HTR-8/SVneo (cell line): ENCODE results near the gene CYTH1.
A peak's percentile ranks its signal among the peaks of the same experiment; 100 is the strongest.
"Not testable (repeated sequence)": the region's sequence is repeated elsewhere in the genome, so short reads cannot be mapped to it uniquely, and the experiment has no call there.

ENCODE experiments used
- DNase-seq: peaks from one replicate; pipeline ENCODE4 v3.0.0; 2011; ENCODE audit warnings: low spot score, mixed read lengths; ENCODE audit not compliant: insufficient read length
- FAIRE-seq: peaks from 2 replicates; lab custom pipeline; 2011; peaks lifted over from hg19 to GRCh38; lab: Jason Lieb, UNC

Gene CYTH1

DNA sequence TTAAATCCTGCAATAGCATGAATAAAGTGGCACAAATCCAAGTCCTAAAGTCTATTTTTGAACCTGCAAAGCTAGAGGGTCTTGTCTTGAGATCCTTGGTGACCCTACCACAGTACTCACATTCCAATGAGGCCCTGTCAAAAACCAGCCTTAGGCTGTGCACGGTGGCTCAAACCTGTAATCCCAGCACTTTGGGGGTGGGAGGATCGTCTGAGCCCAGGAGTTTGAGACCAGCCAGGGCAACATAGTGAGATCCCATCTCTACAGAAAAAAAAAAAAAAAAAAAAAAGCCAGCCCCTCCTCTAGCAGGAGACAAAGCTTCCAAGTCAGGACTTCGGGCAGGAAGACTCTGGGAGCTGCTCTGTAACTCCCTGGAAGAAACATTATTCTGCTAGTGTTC is 16.3 kb downstream of the CYTH1 start:
- DNase-seq (no peak), FAIRE-seq (no peak)

GRCh38 chr17:78764871-78765270 is 17.2 kb downstream of the CYTH1 start:
- FAIRE-seq (no peak), DNase-seq (no peak)

DNA sequence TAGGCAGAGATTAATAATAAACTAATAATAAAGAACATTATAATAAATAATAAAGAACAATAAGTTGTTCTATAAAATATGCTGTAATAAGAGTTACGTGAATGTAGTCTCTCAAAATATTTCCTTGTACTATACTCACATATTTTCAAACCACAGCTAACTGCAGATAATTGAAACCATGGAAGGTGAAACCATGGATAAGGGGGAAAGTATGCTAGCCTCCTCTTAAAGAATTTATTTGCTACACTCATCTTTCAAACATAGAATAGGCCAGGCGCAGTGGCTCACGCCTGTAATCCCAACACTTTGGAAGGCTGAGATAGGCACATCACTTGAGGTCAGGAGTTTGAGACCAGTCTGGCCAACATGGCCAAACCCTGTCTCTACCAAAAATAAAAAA is 18.5 kb downstream of the CYTH1 start:
- FAIRE-seq (no peak), DNase-seq (no peak)

DNA sequence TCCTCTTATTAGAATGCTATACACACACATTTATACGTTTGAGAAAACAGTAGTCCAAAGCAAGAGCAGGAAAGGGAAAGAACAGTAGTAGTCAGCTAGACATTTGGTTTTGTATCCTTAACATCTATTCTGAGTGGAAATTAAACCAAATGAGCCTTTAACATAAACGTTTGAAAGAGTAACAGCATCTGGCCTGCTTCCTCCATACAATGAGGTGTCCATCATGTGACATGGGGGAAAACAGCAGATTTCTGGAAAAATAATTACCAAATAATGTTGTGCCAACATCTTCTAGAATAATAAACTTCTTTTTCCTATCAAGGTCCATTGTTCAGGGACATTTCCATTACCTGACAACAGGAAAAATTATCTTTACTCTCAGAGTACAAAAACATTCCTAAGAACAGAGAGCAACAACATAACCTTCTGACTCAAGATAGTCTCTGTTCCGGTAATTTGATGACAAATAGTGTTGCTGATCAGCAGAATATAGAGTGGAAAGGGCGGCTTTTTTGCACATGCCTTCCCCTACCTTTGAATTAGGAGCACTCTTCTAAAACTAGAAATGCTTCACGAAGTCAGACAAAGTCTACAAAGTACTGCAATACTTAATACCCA is 20.2 kb downstream of the CYTH1 start:
- no peak for FAIRE-seq

DNA sequence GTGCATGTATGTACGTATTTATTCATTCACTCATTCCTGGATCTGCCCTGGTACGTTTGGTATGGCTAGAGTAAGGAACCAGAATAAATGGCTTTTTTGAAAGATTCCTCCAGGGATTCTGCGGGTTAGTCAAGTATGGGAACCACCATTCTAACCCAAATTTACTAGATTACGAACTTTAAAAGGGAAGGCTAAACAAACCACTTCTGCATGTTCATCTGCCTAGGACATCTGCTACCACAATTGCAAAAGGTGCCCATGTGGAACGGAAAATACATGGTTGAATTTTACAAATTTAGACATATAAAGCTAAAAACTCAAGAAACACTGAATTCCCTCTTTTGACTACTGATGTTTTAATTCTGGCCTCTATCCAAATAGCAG is 22.1 kb downstream of the CYTH1 start:
- FAIRE-seq (no peak), DNase-seq (no peak)

More for the DNA sequence above, 20.2 kb downstream of the CYTH1 start:
- no peak for DNase-seq

- DNase-seq (no peak), FAIRE-seq (no peak)
Measured at GRCh38 chr17:78759203-78759968, 22.7 kb downstream of the CYTH1 start.

- no peak for DNase-seq
- FAIRE-seq = no peak
Measured at GRCh38 chr17:78753316-78754250, 28.5 kb downstream of the CYTH1 start.

- DNase-seq (no peak), FAIRE-seq (no peak)
Measured at GRCh38 chr17:78751447-78752161, 30.5 kb downstream of the CYTH1 start.

GRCh38 chr17:78751000-78751399 is 31.1 kb downstream of the CYTH1 start:
- not testable (repeated sequence) for FAIRE-seq, DNase-seq

DNA sequence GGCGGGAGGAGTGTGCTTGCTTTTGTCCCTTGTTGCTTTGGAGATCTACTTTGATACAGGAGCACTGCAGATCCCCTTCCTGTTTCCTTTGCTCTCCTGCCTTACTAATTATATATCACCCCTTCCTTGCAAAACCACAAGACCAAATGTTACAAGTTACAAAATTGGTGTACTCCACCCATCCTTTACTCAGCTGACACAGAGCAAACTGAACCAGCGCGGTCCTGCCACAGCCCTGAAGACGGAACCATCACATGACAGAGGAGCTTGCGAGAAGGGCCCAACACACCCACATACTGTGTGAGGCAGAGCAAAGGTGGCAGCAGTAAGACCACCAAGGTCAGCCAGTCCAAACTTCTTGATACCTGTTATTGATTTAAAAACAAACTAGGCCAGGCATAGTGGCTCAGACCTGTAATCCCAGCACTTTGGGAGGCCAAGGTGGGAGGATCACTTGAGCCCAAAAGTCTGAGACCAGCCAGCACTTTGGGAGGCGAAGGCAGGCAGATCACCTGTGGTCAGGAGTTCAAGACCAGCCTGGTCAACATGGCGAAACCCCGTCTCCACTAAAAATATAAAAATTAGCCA is 33.2 kb downstream of the CYTH1 start:
- FAIRE-seq (no peak), DNase-seq (no peak)

DNA sequence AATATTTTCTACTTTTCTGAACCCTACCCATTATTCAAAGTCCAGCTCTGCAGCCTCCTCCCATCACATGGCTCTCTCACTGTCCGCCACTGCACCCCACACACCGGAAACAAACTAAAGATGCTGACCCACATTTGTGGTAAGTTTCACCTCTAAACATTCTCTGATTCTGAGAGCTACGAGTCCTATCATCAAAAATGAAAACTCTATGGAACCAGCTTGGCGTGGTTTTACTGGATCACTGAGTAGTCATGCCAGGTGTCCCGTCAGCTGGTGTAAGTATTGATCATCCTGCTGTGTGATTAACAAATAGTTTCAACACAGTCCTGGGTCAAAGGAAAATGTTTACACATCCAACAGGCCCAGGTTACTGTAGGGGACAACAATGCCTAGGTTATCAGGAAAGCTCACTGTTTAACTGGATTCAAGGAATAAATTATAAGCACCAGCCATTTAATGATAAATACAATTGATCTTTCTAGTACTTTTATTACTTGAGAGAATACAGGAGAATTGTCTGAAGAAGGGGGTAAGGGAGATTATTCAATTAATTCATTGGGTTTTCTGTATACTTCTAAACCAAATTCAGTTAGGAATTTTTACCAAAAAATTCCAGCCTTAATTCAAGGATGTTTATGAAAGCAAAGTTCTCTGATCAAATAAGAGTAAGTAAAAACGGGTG is 33.9 kb downstream of the CYTH1 start:
- DNase-seq (no peak), FAIRE-seq (no peak)

- no peak for FAIRE-seq
Measured at GRCh38 chr17:78747488-78747887, 34.6 kb downstream of the CYTH1 start.

GRCh38 chr17:78746949-78747269 is 35.2 kb downstream of the CYTH1 start:
- FAIRE-seq (no peak), DNase-seq (no peak)

More at GRCh38 chr17:78747488-78747887, 34.6 kb downstream of the CYTH1 start:
- DNase-seq = no peak

- FAIRE-seq (no peak), DNase-seq (no peak)
Measured at GRCh38 chr17:78746263-78746948, 35.7 kb downstream of the CYTH1 start.

GRCh38 chr17:78745407-78746088 is 36.5 kb downstream of the CYTH1 start:
- FAIRE-seq = no peak
- DNase-seq = peak; percentile 42

- no peak for FAIRE-seq
- DNase-seq = no peak
Measured at GRCh38 chr17:78742901-78743300, 39.2 kb downstream of the CYTH1 start.

DNA sequence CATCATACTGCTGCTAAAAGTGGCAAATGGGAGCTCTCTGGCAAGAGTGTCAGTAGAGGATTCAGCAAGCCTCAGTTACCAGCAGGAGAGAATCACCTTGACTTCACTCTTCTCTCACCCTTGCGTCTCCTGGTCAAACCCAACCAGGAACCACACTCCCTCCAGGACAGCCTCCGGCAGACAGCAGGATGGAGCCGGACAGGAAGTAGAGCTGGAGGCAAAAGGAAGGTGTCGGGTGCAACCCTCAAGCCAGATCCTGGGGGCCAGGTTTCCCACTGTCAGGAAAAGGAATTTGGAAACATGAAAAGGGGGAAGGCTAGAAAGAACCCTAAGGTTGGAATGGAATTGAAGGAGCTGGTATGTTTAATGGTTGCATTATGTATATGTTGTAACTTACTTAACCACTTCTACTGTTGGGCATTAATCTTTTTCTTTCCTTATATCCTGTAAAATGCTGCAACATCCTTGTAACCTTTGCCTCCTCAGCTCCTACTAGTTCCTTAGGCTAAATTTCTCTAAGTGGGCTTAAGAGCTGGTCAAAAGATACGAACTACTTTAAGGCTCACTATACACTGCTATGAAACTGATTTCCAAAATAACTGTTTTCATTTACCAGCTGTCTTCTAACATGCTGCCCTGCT is 40.3 kb downstream of the CYTH1 start:
- FAIRE-seq (no peak), DNase-seq (no peak)
